Activated CD4-positive, alpha-beta T cell treated with anti-CD3 and anti-CD28 coated beads for 1 hour (primary cell): Measurements from ENCODE around the gene FEM1B.
"Not testable (repeated sequence)": the region's sequence is repeated elsewhere in the genome, so short reads cannot be mapped to it uniquely, and the experiment has no call there.

Experiments used
- DNase-seq: peaks from one replicate; pipeline ENCODE4 v3.0.0-alpha.2; 2020

Gene FEM1B

DNA sequence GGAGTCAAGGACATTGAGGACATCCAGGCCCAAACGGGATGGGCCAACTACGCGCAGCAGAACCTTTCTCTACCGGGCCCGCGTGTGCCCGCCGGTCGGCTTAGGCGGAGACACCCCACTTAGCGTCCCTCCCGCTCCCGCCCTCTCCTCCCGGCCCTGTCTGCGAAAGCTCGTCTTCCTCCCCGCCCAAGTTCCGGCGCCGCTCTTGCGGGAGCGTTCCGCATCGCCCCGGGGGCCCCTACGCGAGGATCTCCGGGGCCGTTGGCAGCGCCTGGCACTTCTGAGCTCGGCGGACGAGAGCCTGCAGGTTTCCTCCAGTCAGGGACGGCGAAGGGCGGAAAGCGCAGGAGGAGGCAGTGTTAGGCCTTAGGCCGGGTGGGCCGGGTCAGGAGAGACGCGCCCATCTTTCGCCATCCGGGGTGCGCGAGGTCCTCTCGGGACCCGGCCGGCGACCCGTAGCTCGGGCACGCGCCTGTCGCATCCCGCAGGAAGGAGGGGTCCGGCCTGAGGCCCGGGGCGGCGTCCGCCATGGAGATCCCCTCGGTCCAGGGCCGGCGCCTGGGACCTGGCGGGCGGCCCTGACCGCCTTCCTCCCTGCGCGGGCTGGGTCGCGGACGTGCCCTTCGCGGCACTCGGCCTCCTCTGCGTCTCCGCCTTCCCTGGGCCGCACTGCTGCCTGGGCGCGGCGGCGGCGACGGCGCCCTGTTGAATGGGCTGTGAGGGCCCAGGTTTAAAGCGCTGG lies at the start of gene FEM1B:
TSS of gene FEM1B (plus strand) at position 143 of the 742 bp plus-strand sequence. CDS start 673 bp downstream, outside the sequence.
- peak; percentile 83 for DNase-seq

DNA sequence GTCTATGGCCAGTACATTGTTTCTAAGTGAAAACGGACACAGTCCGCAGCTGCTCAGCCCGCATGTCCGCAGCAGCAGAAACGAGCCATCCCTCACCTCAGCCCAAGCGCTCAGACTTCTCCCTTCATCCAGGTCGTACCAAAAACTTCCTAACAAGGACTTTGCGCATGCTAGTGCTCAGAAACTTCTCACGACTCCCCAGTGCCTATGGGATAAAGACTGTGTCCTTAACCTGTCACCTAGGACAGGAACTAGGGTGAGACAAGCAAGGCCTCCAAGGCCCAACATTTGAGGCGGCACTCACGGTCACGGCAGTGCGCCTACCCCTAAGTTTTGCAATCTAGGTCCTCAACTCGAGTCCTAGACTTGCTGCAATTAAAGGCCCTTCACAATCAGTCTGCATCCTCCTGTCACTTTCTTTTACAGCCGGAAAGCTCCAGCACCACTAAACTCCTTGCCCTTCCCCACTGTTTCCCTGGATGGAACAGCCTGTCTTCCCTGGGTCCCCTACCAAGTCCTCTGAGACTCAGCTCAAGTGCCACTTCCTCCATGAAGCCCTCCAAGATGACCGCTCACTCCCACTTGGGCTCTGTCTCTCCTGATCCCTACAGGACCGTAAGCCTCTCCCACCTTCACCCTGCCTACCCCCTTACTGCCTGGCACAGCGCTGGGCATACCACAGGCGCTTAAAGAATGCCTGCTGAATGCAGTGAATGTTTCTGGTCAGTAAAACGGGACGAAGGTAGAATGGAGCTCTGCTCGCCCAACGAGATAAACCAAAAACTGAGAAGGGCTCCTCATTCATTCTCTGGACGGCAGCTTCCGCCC lies 49.2 kb upstream of the FEM1B start:
- no peak for DNase-seq

DNA sequence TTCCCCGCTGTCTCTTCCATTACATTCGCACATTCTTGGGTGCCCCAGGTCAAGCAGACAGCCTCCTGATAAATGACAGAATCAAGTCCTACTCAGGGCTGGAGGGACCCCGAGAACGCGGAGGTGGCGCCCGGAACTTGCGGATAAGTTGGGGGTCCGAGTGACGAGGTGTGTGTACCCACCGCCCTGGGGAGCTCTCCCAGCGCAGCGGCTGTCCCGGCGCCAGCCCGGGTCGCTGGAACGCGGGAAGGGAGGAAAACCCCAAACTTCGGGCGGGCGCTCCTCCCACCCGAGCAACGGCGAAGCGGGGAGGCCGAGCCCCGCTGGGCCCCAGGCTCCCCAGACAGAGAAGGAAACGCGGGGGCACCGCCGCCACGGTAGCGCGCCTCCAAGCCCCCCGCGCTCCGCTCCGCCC lies 48.6 kb upstream of the FEM1B start:
- DNase-seq, result no peak

DNA sequence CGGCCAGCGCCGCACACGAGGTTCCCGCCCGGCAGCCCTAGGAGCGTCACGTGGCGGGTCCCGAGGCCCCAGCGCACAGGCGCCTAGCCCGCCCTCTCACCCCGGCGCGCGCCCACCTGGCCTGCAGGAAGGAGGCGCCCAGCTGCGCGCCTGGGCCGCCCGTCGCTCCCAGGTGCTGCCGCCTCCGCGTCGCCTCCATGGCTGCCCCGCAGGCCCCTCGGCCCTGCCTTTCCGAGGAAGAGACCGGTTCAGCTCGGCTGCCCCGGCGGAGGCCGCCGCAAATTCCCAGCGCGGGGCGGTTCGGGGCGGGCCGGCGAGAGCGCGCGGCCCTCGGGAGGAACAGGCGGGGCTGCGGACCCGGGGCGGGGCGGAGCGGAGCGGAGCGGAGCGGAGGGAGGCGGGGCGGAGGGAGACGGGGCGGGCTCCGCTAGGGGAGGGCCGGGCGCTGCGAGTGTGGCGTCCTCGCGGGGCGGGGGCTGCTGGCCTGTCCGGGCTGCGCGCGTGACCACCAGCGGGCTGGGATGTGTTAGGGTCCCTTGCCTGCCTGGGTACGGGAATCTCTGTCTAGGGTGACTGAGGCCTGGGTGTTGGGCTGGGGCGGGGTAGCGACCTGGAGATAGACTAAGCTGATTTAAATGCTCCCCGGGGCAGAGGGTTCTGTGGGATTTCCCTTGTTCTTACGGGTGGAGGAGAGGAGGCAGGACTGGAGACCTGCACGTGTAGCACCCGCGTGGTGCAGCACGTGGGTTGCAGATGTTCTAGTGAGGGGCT lies 48.0 kb upstream of the FEM1B start, which contains the start of gene CLN6:
TSS of gene CLN6 (minus strand) at position 343 of the 771 bp plus-strand sequence. CDS start at position 199, 144 bp downstream.
- DNase-seq, result peak; percentile 67

DNA sequence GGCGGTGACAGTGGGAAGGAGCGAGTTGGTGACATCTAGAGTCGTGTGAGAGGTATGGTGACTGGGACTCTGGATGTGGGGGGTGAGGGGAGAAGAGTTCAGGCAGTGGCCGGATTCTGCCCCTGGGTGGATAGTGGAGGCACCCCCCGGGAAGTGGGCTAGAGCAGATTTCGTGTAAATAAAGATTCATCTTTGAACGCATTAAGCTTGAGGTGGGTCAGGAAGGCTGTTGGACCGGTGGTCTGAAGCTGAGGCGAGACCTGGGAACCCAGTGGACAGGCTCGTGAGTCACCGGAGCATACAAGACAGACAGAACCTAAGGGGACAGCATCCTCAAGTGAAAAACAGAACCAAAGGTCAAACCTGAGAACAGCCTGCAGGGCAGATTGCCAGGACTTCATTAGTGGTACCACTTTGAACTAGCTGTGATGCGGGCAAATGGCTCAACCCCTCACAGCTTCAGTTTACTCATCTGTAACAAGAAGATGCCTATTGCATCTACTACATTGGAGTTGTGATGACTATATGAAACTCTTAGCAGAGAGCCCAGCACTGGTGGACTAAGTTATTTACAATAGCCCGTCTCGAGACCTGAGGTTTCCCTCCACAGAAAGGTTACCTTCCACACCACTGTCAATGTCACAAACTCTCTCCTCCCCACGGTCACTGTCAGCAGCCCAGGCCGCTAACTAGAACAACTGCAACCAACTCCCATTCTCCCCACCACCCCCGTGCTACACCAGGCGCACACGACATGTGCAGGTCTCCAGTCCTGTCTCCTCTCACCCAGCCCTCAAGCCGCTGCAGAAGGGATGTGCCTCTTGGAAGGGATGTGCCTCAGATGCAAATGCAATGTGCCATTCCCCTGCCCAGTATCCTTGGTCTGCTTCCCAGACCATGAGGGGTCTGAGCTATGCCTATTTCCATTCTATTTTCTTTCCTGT lies 47.1 kb upstream of the FEM1B start:
- no peak for DNase-seq

DNA sequence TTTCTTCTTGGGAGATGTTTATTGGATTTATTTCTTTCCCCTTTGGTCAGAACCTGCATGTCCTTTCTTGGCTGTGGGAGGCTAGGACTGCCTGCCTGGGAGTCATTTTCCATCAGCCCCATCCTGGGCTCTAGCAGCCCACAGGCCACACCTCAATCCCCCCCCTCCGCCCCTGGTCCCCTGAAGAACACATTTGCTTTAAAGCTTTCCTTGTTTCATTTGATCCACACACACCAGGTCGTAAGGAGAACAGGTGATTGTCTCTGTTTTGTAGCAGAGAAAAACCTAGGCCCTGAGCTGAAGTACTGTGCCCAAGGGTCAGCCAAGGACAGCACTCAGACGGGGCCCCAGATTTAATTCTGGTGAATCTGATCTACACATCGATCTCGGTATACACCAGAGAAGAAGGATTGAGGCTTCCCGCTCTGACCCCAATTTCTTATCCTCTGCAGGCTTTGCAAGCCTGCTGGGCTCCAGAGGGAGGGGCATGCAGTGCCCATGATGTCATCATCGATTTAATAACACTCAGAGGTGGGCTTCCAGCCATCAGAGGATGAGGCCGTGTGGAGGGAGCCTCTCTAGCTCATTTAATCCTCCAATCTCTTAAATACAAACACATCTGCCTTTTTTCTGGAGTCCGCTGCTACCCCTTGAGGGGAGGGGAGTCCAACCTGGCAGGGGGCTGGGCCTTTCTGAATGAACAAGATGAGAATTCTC lies 46.3 kb upstream of the FEM1B start:
- DNase-seq, result no peak

DNA sequence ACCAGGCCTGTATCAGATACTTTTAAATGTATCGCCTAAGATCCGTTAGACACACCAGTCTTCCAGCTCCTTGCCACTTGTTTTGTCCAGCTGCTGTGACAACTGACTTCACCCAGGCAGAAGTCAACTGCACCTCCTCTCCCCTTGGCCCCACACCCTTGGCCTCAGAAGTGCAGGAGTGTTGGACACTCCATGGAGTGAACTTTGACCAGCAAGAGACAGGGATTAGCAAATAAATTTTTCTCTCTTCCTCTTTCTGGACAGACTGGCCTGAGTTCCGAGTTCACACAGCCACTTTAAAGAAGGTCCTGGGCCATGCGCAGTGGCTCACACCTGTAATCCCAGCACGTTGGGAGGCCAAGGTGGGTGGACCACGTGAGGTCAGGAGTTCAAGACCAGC lies 45.1 kb upstream of the FEM1B start:
- no peak for DNase-seq

DNA sequence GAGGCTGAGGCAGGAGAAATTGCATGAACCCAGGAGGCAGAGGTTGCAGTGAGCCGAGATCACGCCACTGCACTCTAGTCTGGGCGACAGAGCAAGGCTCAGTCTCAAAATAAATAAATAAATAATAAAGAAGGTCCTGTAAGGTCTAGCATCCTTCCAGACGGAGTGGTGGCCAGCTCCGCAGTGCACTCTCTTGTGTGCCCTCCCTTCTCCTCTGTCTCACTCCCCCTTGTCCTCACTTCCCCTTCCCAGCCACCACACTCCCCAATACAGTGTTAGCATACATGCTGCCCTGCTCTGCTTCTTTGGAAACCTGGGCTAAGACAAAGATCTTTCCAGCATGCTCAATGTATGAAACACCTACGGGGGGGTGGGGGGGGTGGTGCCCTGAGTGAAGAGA lies 44.6 kb upstream of the FEM1B start:
- DNase-seq, result no peak

DNA sequence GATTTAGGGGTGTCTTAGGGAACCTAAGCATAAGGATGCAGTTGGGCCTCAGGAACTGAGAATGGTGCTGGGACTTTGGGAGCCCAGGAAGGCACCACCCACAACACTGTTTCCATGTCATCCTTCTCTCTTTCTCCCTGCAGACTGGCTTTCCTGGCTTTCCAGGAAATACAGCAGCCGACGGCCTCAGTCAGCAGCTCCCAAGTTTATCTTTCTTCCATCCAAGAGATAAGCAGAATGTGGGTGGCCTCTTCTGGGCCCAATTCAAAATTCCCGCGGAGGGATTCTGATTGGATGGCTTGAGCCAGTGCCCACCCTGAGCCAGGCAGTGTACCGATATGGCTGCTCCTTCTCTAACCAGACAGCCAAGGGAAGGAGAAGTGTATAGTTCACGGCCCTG lies 43.5 kb upstream of the FEM1B start:
- no peak for DNase-seq

DNA sequence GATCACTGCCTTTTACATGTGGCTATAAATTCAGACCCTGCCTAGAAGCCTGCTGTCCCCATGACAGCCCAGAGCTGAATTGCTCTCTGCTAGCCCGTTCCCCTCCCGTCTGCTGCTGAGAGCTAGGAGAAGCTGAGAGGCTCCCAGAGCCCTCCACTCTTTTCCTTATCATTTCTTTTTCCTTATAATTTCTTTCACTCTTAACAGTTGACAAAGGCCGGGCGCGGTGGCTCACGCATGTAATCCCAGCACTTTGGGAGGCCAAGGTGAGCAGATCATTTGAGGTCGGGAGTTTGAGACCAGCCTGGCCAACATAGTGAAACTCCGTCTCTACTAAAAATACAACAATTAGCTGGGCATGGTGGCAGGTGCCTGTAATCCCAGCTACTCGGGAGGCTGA lies 43.0 kb upstream of the FEM1B start:
- not testable (repeated sequence) for DNase-seq

DNA sequence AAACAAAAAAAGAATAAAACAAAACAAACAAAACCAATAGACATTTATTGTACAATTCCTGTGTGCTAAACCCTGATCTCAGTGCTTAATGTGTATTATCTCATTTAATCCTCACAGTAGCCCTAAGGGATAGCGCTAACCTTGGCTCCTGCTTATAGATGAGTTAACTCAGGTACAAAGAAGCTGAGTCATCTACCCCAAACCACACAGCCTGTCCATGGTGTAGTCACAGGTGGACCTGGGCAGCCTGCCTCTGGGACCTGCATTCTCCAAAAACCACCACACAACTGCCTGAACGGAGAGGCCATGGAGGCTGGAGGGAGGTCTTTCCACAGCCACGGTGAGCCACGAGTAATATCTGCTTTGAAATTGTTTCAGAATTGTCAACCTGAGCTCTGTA lies 42.5 kb upstream of the FEM1B start:
- DNase-seq, result no peak

DNA sequence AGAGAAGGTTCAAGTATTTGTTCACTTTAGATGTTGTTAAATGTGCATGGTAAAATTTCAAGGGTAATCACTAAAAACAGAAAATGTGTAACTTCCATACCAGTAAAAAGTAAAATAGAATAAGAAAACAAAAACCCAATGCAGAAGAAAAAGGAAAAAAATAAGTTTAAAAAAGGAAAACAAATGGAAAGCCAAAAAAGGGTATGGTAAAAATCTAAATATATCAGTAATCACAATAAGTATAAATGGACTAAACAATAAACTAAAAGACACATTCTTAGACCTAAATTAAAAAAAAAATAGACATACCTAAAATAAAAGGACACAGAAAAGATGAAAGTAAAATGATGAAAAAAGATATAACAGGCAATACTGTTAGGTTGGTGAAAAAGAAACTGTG lies 38.5 kb upstream of the FEM1B start:
- DNase-seq, result no peak

DNA sequence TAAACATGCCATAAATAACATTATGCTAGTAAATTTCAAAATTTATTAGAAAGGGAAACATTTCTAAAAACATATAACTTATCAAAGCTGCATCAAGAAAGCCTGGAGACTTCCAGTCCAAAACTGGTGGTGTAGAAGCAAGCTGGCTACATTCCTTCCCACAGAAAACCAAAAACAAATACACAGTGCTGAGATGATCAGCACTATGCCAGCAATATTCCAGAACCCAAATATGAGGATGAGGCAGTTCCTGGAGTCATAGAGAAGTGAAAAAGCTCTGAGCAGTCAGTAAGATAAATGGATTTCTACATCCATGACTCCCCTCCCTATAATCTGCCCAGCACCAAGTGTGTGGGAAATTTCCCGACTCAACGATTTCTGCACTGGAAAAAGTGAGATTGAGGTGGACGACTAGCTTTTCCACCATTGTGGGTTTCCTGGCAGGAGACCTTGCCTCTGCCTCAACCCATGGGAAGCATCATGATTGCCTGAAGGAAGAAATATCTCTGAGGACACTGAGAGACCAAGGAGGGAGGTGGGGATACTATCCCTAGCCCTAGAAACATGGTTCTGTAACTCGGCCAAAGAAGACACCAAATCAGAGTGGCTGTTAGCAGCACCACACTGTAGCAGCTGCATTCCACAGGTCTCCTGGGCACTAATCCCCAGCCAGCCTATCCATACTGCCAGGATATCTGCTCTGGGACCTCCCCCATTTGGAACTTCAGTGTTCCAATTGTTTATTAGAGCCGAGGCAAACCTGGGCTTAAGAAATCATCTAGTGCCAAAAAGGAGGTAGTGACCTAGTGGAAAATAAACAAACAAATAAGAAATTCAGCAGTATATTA lies 36.2 kb upstream of the FEM1B start:
- no peak for DNase-seq

DNA sequence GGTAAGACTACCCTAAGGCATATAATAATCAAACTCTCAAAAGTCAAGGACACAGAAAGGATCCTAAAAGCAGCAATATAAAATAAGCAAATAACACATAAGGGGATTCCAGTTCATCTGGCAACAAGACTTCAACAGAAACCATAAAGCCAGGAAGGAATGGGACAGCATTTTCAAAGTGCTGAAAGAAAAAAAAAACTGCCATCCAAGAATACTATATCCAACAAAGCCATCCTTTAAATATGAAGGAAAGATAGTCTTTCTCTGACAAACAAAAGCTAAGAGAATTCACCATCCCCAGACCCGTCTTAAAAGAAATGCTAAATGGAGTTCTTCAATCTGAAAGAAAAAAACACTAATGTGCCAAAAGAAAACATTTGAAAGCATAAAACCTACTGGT lies 33.3 kb upstream of the FEM1B start:
- no peak for DNase-seq

DNA sequence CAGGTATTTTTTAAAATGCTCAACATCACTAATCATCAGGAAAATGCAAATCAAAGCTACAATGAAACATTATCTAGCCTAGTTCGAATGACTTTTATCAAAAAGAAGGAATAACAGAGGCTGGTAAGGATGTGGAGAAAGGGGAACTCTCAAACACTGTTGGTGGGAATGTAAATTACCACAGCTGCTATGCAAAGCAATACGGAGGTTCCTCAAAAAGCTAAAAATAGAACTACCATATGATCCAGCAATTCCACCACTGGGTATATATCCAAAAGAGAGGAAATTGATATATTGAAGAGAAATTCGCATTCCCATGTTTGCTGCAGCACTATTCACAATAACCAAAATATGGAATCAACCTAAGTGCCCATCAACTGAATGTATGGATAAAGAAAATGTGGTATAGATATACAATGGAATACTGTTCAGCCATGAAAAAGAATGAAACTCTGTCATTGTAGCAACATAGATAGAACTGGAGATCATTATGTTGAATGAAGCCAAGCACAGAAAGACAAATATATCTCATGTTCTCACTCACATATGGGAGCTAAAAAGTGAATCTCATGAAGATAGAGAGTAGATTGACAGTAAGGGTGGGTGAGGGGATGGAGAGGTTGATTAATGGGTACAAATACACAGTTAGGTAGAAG lies 28.4 kb upstream of the FEM1B start:
- no peak for DNase-seq

DNA sequence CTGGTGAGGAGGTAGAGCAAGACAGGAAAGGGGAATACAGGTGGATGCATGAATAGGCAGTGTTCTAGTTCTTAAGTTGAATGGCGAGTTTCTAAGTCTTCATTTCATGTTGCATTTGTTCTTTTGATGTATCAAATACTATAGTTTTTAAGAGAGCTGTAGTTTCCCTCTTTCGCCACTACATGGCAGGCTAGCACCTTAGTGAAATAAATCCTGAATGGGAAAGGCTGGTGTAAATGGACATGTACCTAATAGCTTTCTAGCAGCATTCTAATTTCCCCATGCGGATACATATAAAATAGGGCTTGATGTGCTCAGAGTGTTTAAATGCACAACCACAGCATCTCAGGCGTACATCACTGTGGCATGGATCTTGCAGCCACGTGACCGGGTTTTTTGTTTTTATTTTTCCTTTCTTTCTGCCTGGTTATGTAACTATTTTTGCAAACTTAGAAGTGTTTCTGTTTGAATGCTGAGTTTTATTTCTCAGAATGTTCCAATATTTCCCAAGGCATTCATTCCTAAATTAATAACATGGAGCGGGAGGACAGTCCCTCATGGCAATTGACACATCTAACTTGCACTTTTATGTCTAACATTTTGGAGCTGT lies 24.5 kb upstream of the FEM1B start:
- DNase-seq, result no peak

DNA sequence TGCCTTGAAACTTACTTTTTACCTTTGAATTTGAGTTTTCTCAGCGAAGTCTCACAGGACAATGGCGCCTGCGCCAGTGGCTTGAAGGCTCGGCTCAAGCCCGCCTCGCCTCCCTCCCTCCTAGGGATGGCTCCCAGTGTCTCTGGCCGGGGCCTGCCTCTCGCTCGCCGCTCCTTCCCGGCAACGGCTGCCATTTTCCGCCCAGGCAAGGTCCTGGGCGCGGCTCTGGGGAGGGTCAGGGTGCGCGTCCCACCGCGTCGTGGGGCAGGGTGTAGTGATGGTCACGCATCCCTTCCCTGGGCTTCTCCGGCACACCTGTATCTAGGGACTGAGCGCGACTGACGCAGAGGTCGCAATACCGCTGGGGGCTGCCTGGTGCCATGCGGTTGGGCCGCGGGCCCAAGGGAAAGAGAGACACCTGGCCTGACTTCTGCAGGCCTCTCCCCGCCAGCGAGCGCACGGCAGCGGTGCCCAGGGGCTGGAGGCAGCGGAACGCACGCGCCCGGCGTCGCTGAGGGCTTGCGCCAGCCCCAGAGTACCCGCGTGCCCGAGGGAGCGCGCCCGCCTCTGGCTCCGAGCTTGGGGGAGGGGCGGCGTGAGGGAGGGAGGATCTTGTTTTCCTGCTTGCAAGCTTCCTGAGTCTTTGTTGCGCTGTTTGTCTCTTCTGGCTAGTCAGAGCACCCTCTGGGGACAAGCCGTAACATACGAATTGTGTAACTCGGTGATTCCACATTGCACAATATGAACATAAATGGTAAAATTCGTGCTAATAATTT lies 20.7 kb upstream of the FEM1B start:
- peak; percentile 38 for DNase-seq

DNA sequence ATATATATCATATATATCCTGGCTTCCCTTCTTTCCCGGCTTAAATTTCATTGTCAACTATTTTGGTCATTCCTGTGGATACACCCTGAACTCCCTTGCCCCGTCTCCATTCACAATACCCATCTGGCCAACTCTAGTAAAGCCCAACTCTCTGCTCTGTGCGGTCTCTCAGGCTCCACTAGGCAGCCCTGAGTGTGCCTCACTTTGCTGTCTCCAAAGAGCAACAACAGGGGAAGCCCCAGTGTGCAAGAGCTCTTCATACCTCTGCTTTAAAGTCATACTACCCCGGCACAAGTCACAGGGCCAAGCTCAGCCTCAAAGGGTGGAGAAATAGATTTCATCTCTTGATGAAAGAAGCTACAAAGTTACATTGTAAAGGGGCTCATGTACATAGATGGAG lies 18.9 kb upstream of the FEM1B start:
- no peak for DNase-seq

DNA sequence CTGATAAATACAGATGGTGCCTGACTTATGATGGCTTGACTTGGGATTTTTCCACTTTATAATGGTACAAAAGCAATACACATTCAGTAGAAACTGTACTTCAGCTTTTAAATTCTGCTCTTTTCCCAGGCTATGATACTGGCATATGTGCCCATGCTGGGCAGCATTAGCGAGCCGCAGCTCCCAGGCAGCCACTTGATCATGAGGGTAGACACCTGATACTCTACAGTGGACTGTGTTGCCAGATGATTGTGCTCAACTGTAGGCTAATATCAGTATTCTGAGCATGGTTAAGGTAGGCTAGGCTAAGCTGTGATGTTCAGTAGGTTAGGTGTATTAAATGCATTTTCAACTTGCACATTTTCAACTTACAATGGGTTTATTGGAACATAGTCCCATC lies 17.7 kb upstream of the FEM1B start:
- no peak for DNase-seq
